Nephron progenitor cell (in vitro differentiated cells): ENCODE data around the gene MCUR1.
"Not testable (repeated sequence)": the region's sequence is repeated elsewhere in the genome, so short reads cannot be mapped to it uniquely, and the experiment has no call there.

Experiments used
- DNase-seq: peaks from one replicate; pipeline ENCODE4 v3.0.0; 2021
- H3K27ac Mint-ChIP-seq: 2 replicates; pipeline ENCODE4 v1.8.0; 2021; ENCODE audit warnings: mild to moderate bottlenecking, moderate library complexity, mixed read lengths
- H3K27me3 Mint-ChIP-seq: 2 replicates; pipeline ENCODE4 v1.8.0; 2021; ENCODE audit warnings: mild to moderate bottlenecking, low read depth, mixed read lengths; ENCODE audit not compliant: poor library complexity
- H3K36me3 Mint-ChIP-seq: 2 replicates; pipeline ENCODE4 v1.8.0; 2021; ENCODE audit warnings: low read depth, mixed read lengths
- H3K4me1 Mint-ChIP-seq: 2 replicates; pipeline ENCODE4 v1.8.0; 2021; ENCODE audit warnings: mixed read lengths
- H3K4me3 Mint-ChIP-seq: 2 replicates; pipeline ENCODE4 v1.8.0; 2021; ENCODE audit warnings: mild to moderate bottlenecking, moderate library complexity, mixed read lengths
- H3K9me3 Mint-ChIP-seq: 2 replicates; pipeline ENCODE4 v1.8.0; 2021; ENCODE audit warnings: mild to moderate bottlenecking, moderate library complexity, mixed read lengths
- TF ChIP-seq, protein P1 (sequence below): fragments of 200-600 bp; sonication (generic); IDR thresholded peaks from 2 replicates; pipeline ENCODE4 v1.5.0; 2021; ENCODE audit warnings: antibody characterized with exemption

The MCUR1 gene

DNA sequence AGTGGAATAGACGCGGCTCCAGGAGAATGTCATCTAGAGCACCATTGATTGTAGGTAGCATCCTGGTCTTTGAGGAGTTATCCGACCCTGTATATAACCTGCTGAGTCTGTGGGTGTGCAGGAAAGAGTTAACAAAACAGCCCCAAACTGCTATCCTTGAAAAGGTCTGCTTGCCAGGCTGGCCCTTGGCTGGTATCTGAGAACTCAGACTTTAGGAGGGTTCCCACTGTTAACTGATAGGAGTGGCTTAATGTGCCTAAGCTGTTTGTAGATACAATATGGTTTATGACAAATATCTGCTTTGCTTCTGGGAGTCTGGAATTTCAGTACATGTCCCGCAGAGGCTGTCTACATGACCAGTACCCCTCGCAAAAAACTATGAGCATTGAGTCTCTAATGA, 27.6 kb upstream of the MCUR1 start:
- DNase-seq = no peak

DNA sequence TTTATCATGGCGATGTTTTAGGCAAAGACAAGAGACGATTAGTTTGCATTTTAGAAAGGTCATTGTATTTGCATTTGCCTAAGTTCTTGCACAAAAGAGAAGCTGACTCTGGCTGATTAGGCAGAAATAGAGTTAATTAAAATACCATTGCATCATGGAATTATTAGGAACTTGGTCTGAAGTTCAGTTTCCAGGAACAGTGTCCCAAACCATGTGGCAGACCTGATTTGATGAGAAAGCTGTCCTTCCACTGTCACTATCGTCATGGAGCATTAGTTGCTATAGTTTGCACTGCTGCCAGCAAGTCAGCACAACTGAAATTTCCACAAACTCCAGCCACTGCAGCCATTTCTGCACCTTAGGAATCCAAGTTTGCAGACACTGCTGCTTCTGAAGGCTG, 24.3 kb upstream of the MCUR1 start:
- TF ChIP-seq, protein P1, sequence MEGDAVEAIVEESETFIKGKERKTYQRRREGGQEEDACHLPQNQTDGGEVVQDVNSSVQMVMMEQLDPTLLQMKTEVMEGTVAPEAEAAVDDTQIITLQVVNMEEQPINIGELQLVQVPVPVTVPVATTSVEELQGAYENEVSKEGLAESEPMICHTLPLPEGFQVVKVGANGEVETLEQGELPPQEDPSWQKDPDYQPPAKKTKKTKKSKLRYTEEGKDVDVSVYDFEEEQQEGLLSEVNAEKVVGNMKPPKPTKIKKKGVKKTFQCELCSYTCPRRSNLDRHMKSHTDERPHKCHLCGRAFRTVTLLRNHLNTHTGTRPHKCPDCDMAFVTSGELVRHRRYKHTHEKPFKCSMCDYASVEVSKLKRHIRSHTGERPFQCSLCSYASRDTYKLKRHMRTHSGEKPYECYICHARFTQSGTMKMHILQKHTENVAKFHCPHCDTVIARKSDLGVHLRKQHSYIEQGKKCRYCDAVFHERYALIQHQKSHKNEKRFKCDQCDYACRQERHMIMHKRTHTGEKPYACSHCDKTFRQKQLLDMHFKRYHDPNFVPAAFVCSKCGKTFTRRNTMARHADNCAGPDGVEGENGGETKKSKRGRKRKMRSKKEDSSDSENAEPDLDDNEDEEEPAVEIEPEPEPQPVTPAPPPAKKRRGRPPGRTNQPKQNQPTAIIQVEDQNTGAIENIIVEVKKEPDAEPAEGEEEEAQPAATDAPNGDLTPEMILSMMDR = no peak
- H3K27me3 Mint-ChIP-seq = peaks cover 9% of the 10 kb centered on the region

More for the DNA sequence above, 27.6 kb upstream of the MCUR1 start:
- H3K4me3 Mint-ChIP-seq = no peak overlapping the region
- H3K36me3 Mint-ChIP-seq = no peaks in the 10 kb centered on the region
- peaks cover 4% of the 10 kb centered on the region for H3K27me3 Mint-ChIP-seq
- peaks cover 3% of the 10 kb centered on the region for H3K4me1 Mint-ChIP-seq
- H3K9me3 Mint-ChIP-seq = peaks cover 3% of the 10 kb centered on the region
- TF ChIP-seq, protein P1 = no peak
- H3K27ac Mint-ChIP-seq = no peak overlapping the region

DNA sequence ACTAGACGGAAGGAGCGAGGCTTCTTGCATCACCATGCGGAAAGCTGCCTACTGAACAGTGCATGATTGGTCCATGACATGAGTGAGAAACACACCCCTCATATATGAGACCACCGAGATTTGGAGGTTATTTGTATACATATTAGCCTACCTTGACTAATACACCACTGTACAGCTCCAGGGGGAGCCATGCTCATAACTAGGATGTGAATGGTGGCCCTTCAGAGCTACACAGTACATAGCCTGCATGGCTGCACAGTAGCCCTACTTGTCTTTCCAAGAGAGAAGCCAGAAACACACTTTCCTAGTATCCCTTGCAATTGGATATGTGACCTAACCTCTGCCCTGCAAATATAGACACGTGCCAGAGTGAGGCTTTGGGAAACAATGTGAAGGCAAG, 21.8 kb upstream of the MCUR1 start:
- H3K36me3 Mint-ChIP-seq = no peaks in the 10 kb centered on the region
- no peak overlapping the region for H3K27ac Mint-ChIP-seq
- peaks cover 3% of the 10 kb centered on the region for H3K9me3 Mint-ChIP-seq
- TF ChIP-seq, protein P1 = no peak
- no peaks in the 10 kb centered on the region for H3K4me1 Mint-ChIP-seq
- no peak for DNase-seq
- no peak overlapping the region for H3K4me3 Mint-ChIP-seq
- H3K27me3 Mint-ChIP-seq = peaks cover 9% of the 10 kb centered on the region

More for the DNA sequence above, 24.3 kb upstream of the MCUR1 start:
- Mint-ChIP-seq H3K27ac (no peak overlapping the region), H3K4me3 (no peak overlapping the region), H3K36me3 (no peaks in the 10 kb centered on the region), H3K4me1 (no peaks in the 10 kb centered on the region), H3K9me3 (peaks cover under 1% of the 10 kb centered on the region)
- no peak for DNase-seq

DNA sequence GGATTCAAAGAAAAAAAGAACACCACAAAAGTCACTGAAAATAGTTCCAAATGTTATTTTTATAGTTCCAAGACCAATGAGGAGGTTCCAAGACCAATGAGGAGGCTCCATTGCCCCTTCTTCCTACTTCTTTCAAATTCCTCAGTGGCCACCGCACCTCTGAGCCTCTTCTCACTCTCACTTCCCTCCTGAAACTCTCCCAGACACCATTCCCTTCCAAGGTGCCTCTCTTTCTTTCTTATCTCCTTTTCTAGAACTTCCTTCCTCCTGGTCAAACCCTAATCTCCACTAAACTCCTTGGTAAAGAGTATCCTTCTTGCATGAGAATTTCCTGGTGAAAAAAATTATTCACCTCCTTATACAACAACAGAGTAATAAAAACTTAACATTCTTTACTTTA, 20.4 kb upstream of the MCUR1 start:
- no peak overlapping the region for H3K4me3 Mint-ChIP-seq
- TF ChIP-seq, protein P1 = no peak
- H3K36me3 Mint-ChIP-seq = no peaks in the 10 kb centered on the region
- no peak for DNase-seq
- no peak overlapping the region for H3K27ac Mint-ChIP-seq
- H3K4me1 Mint-ChIP-seq = no peaks in the 10 kb centered on the region
- H3K9me3 Mint-ChIP-seq = peaks cover 13% of the 10 kb centered on the region
- H3K27me3 Mint-ChIP-seq = peaks cover 5% of the 10 kb centered on the region

DNA sequence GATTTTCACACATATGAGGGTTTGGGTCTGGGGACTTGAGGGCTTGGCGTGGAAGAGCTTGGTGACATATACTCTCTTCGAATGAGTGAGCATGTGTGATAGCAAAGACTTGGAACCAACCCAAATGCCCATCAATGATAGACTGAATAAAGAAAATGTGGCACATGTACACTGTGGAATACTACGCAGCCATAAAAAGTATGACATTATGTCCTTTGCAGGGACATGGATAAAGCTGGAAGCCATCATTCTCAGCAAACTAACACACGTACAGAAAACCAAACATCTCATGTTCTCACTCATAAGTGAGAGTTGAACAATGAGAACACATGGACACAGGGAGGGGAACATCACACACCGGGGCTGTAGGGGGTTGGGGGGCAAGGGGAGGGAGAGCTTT, 19.7 kb upstream of the MCUR1 start:
- not testable (repeated sequence) for H3K27ac Mint-ChIP-seq, H3K4me3 Mint-ChIP-seq, DNase-seq, H3K4me1 Mint-ChIP-seq, H3K27me3 Mint-ChIP-seq, H3K36me3 Mint-ChIP-seq
- peaks cover 18% of the 10 kb centered on the region for H3K9me3 Mint-ChIP-seq

DNA sequence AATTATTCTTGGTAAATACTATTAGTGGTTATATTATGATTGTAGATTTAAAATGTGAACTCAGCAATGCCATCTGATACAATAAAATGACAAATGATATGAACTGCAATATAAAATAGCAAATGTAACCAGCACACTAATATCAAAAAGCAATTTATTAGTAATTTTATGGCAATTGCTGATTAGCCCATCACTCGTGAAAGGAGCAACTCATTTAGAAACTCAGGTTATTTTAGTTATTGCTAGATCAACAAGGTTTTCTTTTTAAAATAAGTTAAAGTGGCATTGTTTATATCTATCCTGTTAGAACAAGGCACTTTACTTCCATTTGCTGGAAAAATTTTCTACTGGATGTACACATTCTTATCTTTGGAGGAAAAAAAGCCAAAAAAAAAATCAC, 18.4 kb upstream of the MCUR1 start:
- DNase-seq = no peak
- no peak overlapping the region for H3K27ac Mint-ChIP-seq
- no peak overlapping the region for H3K4me3 Mint-ChIP-seq
- TF ChIP-seq, protein P1 = no peak
- H3K36me3 Mint-ChIP-seq = peaks cover 7% of the 10 kb centered on the region
- peaks cover 5% of the 10 kb centered on the region for H3K27me3 Mint-ChIP-seq
- peaks cover 26% of the 10 kb centered on the region for H3K9me3 Mint-ChIP-seq
- no peaks in the 10 kb centered on the region for H3K4me1 Mint-ChIP-seq
